Cerebellar nuclear complex (tissue), 1 donor: ENCODE results near the gene ASCL4.
"Not testable (repeated sequence)": the region's sequence is repeated elsewhere in the genome, so short reads cannot be mapped to it uniquely, and the experiment has no call there.

Source experiments
- DNase-seq, 2 experiments: peaks; one replicate each; lab custom pipeline; 2025; lab: John Stamatoyannopoulos, UW

The ASCL4 gene, protein sequence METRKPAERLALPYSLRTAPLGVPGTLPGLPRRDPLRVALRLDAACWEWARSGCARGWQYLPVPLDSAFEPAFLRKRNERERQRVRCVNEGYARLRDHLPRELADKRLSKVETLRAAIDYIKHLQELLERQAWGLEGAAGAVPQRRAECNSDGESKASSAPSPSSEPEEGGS

DNA sequence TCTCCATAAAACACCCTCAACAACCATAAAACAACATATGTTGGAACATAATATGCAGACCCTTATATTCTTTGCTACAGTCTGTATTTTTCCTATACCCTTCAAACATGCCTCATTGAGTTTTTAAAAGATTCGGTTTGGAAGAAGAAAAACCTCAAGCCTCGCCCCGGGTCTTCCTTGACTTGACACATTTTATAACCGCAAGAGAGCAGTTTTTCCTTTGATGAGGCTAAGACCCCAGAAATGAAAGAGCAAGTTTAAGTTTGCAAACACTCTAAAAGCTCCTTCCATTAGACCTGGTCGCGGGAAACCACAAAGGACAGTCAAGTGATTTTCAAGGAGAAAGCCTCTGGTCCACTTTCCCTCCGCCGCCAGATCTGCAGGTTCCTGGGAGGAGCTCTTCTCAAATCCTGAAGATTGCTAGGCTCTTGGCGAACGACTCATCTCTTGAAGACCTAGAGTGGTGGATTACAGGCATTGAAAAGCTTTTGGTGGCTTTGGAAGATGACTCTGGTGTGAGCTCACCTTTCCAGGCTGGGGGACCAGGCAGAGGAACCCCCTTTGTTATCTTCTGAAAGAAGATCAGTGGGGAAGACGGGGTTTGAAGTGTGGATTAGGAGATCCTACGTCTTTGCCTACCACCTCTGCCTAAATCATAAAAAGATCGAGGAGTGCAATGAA is at the start of gene ASCL4:
Gene ASCL4 (plus strand): TSS at position 356 of the 681 bp plus-strand sequence. CDS start 515 bp downstream, outside the sequence.
- no peak for DNase-seq

DNA sequence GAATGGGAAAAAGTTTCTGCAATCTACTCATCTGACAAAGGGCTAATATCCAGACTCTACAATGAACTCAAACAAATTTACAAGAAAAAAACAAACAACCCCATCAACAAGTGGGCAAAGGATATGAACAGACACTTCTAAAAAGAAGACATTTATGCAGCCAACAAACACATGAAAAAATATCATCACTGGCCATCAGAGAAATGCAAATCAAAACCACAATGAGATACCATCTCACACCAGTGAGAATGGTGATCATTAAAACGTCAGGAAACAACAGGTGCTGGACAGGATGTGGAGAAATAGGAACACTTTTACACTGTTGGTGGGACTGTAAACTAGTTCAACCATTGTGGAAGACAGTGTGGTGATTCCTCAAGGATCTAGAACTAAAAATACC is 47.2 kb upstream of the ASCL4 start:
- DNase-seq, result not testable (repeated sequence)

DNA sequence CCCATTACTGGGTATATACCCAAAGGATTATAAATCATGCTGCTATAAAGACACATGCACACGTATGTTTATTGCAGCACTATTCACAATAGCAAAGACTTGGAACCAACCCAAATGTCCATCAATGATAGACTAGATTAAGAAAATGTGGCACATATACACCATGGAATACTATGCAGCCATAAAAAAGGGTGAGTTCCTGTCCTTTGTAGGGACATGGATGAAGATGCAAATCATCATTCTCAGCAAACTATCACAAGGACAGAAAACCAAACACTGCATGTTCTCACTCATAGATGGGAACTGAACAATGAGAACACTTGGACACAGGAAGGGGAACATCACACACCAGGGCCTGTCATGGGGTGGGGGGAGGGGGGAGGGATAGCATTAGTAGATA is 46.8 kb upstream of the ASCL4 start:
- not testable (repeated sequence) for DNase-seq

GRCh38 chr12:107730618-107731341 is 43.7 kb upstream of the ASCL4 start:
- no peak for DNase-seq

DNA sequence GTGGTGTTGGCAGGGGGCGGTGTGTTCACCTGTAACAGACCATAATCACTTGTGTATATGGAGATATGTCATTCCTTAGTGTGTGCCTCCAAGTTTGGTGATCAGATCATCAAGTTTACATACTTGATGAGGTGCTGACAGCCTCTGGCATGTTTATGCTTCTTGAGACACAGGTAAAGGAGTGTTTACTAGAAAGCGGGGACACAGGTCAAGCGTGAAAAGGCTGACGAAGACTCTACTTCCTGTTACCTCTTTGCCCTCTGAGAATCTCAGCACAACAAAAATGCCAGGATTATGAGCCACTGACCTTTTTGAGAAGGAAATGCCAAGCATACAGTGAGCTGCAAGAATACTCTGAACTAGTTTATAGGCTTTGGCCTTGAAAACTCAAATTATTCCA is 43.1 kb upstream of the ASCL4 start:
- no peak for DNase-seq

GRCh38 chr12:107732365-107732764 is 42.1 kb upstream of the ASCL4 start:
- no peak for DNase-seq

DNA sequence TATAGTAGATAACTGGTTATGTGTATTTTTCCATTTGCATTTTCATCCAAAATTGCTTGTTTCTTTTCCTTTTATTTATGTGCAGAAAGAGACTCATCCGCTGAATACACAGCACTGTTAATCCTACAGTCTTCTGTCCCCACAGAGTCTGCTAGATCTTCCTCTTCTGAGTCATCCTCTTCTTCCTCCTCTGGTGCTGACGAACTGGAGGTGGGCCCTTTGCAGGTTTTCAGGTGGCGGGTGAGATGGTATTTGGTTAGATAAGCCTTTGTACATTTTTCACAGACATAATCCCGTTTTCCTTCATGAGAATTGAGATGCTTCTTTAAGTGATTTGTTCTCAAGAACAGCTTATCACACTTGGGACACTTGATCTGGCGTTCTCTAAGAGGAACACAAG is 40.4 kb upstream of the ASCL4 start:
- no peak for DNase-seq

DNA sequence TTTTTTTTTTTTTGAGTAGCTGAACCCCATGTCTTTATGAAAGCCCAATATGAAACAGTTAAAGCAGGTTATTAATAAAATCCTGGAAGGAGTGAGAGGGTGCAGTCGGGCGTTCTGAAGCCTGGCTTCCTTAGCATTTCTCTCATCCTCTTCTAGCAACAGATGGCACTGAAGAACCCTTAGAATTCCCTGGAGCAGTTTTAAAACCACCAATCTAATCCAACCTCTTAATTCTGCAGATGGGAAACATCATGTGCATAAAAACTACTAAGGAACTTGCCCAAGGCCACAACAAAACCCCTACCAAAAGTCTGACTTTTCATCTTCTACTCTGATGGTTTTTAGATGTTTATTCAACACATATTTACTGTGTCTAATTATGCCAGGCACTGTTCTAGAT is 38.7 kb upstream of the ASCL4 start:
- DNase-seq, result no peak

- DNase-seq, result no peak
Measured at GRCh38 chr12:107736914-107737313, 37.6 kb upstream of the ASCL4 start.

DNA sequence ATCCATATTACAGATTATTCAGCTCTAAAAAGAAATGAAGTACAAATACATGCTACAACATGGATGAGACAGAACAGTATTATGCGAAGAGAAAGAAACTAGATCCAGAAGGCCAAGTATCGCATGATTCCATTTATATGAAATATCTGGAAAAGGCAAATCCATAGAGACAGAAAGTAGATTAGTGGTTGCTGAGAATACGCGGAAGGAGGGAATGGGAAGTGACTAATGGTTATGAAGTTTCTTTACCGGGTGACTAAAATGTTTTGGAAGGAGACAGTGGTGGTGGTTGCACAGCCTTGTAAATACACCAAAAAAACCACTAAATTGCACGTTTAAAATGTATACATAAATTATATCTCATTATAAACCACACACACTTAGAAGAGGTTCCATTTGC is 26.0 kb upstream of the ASCL4 start:
- DNase-seq, result no peak

DNA sequence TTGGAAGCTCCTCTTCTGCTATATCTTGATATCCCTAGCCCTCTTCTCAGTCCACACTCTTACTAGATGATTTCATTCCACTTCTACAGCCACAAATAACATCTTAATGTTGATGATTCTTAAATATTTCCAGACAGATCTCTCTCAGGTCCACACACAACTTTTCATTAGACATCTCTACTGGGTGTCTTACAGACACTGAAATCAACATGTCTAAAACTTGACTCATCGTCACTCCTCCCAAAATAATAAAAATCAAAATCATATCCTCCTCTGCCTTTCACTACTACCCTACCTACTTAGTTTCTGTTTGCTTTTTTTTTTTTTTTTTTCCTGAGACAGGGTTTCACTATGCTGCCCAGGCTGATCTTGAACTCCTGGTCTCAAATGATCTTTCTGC is 25.4 kb upstream of the ASCL4 start:
- DNase-seq, result no peak

- no peak for DNase-seq
Measured at GRCh38 chr12:107759410-107759809, 15.1 kb upstream of the ASCL4 start.

DNA sequence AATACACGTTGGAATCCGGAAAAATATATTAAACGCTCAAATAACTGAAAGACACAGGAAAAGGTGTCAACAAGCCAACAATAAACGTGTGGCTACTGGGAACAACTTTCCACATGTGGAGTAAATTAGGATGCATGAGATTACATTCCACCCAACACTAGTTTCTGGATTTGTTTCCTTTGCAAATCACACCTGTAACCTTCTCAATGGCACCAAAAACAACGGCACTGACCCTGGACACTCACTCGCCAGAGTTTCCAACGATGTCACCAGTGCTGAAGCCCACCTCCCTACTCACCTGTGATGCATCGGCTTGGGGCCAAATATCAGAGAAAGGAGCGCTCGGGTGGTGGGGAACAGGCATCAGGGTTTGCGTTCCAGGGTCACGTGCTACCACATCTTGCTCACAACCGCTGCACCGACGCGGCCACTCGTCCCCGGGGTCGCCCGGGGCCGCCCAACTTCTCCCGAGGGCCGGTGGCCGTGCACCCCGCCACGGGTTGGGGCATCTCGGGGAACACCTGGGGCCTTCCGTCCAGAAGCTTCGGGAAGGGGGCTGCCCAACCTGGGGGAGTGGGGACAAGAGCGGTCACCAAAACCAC is 14.2 kb upstream of the ASCL4 start:
- DNase-seq, result no peak

DNA sequence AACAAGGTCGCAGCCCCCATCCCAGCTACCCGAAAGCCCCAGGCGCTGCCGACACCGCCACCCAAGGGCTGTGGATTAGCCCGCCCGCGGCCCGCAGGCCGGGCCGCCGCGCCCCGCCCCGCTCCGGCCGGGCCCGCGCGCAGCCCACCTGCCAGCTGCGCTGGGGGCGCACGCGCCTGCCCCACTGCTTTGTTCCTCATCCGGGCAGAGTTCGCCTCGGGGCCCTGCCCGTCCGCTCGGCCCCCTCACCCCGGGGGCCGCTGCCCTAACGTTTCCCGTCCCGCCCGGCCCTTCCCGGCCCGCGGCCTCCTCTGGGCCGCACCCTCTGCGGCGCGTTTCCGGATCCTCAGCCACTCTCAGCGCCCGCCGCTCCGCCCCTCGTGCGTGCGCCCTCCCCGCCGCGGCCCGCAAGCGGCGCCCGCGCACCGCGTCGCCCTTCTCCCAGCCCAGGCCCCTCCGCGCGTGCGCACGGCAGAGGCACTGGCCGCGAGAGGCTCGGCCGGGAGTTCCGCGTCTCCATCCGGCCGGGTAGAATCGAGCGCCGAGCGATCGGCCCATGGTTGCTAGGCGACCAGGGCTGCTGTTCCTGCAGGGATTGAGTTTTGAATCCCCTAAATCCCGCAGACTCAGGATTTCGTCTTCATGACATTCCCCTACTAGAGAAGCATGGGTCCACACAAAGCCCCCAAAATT is 13.5 kb upstream of the ASCL4 start, which contains the start of gene PRDM4:
Gene PRDM4 (minus strand): TSS at position 329 of the 693 bp plus-strand sequence. CDS start 622 bp downstream, outside the sequence.
- DNase-seq, result peak; percentile 28 to 75

GRCh38 chr12:107761502-107761904 is 13.0 kb upstream of the ASCL4 start:
- no peak for DNase-seq

DNA sequence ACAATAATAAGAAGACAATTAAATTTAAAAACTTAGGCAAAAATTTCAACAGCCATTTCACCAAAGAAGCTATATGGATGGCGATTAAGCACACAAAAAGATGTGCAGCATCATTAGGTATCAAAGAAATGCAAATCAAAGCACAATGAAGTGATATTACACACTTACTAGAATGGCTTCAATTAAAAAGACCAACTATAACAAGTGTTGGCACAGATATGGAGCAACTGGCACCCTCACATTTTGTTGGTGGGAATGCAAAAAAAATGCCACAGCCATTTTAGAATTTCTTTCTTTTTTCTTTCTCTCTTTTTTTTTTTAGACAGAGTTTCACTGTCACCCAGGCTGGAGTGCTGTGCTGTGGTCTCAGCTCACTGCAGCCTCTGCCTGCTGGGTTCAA is 11.6 kb upstream of the ASCL4 start:
- no peak for DNase-seq

- no peak for DNase-seq
Measured at GRCh38 chr12:107764626-107765025, 9.9 kb upstream of the ASCL4 start.

DNA sequence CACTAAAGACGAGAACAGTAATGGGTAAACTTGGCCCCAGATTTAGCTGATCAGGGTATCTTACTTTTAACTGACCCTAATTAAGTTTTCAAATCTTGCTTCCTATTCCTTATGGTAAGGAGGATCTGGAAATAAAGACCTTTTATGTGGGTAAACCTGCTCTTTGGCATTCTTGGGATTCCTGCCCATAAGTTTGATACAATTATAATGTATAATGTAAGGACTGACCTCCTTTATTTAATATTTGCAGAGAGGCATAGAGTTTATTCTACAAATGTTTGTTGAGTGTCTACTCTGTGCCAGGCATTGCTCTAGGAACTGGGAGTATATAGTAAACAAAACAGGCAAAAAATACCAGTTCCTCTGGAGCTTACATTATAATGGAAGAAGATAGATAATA is 9.2 kb upstream of the ASCL4 start:
- no peak for DNase-seq

- DNase-seq, result no peak
Measured at GRCh38 chr12:107767466-107767865, 7.0 kb upstream of the ASCL4 start.

- no peak for DNase-seq
Measured at GRCh38 chr12:107775093-107775721, 703 bp downstream of the ASCL4 start.

DNA sequence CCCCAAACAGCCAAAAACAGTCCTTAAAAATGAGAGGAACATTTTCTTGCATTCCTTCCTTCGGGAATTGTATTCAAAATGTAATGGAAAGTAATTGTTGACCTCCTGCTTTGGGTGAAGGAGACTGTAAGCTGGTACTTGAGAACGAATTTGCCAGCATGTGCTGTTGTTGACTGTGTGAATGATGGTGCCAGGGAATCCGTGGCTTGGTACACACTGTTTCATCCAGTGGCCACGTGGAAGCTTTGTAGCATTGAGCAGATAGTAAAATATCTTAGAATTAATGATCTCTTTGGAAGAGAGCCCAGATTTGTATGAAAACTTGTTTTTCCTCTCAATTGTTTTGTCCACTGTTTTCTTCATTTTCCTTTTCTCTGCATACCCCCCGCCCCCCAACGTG is 1.7 kb downstream of the ASCL4 start:
- DNase-seq, result no peak
